KG1 (cell line): Measurements from ENCODE around the gene FARP2.
"Not testable (repeated sequence)": the region's sequence is repeated elsewhere in the genome, so short reads cannot be mapped to it uniquely, and the experiment has no call there.

Source experiments
- DNase-seq: peaks from one replicate; lab custom pipeline; 2025; lab: John Stamatoyannopoulos, UW

FARP2 gene

DNA sequence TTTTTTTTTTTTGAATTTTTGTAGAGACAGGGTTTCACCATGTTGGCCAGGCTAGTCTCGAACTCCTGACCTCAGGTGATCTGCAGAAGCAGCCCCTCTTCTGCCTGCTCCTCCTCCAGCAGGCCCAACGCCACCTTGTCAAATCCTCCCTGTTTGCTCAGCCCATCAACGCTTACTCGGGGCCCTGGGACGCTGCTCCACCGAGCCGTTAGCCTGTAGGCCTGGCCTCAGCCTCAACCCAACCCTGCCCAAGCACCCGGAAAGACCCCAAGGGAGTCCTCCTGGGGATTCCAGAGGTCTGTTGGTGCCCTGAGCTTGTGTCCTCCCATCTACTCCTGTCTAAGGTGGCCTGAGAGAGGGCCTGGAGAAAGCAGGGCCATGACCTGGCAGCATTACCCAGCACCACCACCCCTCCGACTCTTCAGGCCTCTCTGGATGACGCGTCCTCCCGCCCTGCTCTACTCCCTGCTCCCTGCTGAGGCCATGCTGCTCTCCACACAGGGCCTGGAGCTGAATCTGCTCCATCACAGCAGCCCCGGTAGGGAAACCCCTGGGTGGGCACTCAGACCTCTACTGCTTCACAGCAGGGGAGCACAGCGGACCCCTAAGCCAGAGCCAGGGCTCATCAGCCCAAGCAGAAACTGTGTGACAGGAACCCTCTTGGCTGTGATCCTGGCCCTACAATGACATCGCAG is 149.1 kb downstream of the FARP2 start:
- no peak for DNase-seq

- no peak for DNase-seq
Observed at GRCh38 chr2:241505781-241506201, 149.7 kb downstream of the FARP2 start.

DNA sequence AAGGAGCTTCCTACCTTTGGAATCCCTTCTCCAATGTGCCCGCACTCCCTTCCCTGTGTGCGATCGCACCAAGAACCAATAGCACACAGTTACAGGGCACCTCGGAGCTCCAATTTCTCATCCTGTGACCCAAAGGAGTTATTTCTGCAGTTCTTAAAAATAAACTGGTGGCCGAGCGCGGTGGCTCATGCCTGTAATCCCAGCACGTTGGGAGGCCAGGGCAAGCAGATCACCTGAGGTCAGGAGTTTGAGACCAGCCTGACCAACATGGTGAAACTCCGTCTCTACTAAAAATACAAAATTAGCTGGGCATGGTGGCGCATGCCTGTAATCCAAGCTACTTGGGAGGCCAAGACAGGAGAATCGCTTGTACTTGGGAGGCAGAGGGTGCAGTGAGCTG is 150.2 kb downstream of the FARP2 start:
- not testable (repeated sequence) for DNase-seq

DNA sequence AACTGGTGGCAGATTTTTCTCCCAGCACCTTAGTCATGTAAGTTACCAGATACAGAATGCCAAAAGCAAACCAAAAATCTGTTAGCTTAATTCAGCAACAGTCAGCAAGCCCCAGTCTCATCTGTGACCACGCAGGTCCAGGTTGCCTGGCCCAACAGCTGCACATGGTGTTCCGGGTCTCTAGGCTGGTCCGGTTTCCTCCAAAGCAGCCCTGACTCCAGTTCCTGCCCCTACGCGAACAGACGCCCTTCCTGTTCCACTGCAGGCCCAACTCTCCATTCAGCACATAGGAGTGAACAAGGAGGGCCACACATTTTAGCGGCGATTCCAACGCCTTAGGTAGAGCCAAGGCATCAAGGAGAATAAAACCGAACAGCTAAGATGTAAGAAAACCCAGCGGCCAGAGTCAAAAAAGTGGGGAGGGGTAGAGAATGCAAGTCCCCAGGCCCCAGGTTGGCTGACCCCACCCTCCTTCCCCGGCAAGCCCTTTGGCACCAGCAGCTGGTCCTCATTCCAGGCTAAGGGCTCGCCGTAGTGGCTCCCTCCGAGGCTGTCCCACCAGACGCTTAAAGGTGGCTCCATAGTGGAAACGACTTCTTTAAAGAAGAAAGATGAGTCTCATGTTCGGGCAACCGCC is 150.8 kb downstream of the FARP2 start:
- DNase-seq = no peak

DNA sequence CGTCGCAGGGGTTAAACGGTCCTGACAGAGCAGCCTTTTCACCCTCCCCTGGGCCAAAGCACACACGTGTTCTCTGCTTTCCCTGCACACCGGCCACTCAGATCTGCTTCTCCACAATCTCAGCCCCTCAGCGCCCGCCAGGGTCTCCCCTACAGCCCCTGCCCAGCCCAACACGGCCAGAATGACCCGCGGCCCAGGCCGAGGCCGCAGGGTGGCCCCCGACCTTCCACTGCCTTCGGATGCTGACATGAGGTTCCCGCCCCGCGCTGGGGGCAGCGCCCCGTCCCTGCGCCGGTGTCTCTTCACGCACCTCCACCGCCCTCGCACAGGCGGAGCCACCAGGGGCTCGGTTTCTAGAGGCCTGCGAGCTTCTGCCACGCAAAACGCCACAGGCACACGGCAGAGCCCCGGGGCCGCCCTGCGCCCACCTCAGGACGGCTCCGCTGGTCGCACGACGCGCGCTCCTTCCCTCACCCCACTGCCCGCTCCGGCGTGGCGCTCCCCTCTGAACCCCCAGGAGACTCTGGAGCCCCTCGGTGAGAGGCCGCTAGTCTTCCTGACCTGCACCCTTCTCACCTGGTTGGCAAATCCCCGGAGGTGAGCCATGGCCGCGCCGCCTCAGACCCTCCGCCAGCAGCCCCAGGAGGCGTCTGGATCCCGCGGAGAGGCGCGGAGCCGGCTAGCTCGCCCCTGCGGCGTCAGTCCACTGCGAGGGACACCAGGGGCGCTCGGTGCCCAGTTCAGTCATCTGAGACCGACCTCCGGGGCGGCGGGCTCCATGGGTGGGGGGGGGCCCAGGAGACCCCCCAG is 151.6 kb downstream of the FARP2 start:
- no peak for DNase-seq

DNA sequence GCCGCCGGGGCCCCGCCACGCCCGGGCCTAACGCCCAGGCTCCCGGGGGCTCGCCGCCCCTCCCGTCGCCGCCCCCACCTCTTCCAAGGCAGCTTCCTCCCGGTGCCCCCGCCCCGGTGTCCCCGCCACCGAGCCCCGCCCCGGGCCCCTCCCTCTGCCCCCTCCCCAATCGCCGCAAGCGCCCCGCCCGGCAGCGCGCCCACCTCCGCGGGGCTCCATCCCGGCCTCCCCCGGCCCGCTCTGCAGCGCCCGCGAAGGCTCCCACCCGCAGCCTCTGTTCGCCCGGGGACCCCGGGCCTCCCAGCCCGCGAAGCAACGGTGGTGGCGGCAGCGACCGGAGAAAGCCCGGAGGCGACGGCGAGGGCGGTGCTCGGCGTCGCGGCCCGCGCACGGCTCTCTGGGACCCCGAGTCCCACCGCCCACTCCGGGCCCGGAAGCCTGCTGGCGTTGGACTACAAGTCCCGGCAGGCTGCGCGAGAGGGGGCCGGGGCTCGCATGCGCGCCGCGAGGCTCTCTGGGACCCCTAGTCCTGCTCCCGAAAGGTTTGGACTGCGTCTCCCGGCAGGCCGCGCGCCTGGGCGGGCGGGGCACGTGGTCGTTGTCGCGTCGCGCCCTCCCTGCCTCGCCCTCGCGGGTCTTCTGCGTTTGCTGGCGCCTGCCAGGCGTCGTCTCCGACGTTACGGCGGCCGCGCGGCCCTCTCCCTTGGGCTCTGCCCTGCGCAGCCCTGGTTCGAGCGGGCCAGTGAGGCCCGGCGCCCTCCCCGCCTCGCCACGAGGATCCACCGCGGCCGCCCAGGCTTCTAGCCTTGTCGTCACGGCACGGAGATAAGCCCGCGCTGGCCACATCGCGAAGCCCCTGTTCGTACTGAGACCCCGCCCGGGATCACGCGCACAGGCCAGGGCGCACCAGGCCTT is 152.4 kb downstream of the FARP2 start, which contains the start of gene STK25:
Gene STK25 (minus strand): TSS at position 345 of the 915 bp plus-strand sequence. CDS start 549 bp downstream, outside the sequence.
- peak; percentile 90 for DNase-seq

- DNase-seq = no peak
Observed at GRCh38 chr2:241509155-241509784, 153.2 kb downstream of the FARP2 start.

DNA sequence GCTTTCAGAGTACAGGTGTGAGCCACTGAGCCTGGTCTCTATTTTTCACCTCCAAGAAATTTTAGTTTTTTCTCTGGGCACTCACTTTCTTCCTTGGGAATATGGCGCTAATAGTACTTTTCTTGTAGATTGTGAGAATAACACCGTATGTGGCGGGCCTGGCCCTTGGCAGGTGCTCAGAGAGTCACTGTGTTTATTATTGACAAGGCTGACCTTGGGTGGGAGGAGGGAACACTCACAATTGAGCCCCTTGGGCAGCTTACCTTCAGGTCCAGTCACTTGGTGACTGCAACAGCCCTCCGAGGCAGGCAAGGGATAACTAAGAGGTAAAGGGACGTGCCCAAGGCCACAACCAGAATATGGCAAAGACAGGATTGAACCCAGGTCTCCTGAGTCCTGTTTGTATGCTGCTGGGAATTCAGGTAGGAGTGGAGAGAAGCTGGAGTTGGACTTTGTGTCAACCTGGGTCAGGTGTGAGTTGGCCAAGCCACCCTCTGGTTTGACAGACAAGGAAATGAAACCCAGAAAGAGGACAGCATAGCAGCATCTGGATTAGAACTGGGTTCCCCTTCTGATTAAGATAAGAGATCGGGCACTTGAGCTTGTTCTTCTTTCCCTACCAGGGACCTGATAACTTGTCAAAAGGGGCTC is 155.1 kb downstream of the FARP2 start:
- no peak for DNase-seq

GRCh38 chr2:241514553-241514952 is 158.5 kb downstream of the FARP2 start:
- no peak for DNase-seq

DNA sequence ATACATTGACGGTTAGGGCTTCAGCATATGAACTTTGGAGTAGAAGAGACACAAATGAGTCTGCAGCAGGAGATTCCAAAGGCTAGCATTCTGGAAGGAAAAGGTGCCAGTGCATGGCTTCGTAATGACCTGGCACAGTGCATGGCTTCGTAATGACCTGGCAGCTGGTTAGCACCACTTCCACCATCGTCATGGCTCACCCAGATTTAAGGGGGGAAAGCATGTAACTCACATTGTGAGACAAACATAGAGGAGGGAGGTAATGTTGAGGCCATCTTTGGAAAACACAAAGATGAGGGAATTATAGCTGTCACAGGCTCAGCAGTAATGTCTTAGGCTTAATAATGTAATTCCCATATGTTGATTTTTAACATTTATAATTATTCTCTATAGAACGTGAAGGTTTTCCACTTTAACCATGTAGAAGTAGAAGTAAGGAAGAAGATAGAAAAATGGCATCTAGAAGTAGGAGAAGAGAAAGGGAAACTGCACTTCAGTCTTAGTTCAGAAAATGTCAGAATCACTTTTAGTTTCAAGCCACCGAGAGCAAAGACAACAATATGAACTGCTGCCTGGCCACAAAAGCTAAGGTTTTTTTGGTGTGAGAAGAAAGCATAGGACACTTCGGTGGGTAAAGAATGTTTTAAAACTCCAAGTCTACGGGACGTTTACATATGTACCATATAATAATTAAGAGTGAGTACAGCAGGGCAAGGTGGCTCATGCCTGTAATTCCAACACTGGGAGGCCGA is 159.1 kb downstream of the FARP2 start:
- no peak for DNase-seq

DNA sequence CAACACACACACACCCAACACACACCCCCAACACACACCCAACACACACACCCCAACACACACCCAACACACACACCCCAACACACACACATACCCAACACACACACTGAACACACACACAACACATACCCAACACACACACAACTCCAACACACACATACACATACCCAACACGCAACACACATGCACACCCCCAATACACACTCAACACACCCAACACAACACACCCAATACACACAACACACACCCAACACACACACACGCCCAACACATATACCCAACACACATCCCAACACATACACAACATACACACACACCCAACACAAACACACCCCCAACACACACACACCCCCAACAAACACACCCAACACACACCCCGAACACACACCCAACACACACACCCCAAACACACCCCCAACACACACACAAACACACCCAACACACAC is 160.5 kb downstream of the FARP2 start:
- DNase-seq = no peak

- no peak for DNase-seq
Observed at GRCh38 chr2:241517297-241517696, 161.2 kb downstream of the FARP2 start.

- no peak for DNase-seq
Observed at GRCh38 chr2:241519669-241520068, 163.6 kb downstream of the FARP2 start.

- DNase-seq = no peak
Observed at GRCh38 chr2:241522477-241522876, 166.4 kb downstream of the FARP2 start.

DNA sequence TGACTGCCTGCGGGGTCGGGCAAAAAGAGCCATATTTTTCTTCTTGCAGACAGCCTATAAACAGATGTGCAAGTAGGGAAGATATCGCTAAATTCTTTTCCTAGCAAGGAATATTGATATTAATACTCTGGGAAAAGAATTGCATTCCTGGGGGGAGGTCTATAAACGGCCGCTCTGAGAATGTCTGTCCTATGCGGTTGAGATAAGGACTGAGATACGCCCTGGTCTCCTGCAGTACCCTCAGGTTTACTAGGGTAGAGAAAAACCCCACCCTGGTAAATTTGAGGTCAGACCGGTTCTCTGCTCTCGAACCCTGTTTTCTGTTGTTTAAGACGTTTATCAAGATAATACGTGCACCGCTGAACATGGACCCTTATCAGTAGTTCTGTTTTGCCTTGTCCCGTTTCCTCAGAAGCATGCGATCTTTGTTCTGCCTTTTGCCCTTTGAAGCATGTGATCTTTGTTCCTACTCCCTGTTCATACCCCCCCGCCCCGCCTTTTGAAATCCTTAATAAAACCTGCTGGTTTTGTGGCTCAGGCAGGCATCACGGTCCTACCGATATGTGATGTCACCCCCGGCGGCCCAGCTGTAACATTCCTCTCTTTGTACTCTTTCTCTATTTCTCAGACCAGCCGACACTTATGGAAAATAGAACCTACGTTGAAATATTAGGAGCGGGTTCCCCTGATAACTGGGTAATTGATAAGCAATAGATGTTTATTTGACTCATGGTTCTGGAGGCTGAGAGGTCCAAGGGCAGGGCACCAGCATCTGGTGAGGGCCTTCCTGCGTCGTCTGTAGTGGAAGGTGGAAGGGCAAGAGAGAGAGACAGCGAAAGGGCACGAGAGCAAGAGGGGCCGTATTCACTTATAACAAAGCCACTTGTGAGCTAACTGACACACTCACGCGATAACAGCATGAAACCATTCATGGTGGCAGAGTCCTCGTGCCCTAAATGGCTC is 170.0 kb downstream of the FARP2 start:
- not testable (repeated sequence) for DNase-seq

- no peak for DNase-seq
Observed at GRCh38 chr2:241530571-241530970, 174.5 kb downstream of the FARP2 start.

GRCh38 chr2:241531161-241531722 is 175.2 kb downstream of the FARP2 start:
- no peak for DNase-seq

GRCh38 chr2:241532168-241532567 is 176.1 kb downstream of the FARP2 start:
- no peak for DNase-seq
